Peyer's patch (tissue), 4 donors: Measurements from ENCODE around the gene UBE2E3. TPM values are rescaled to one million over a fixed set of nuclear protein-coding genes. Genes with fewer than 3 reads are reported as not detected.

Experiments used
- DNase-seq, 3 donors: peaks; one replicate each; pipeline ENCODE4 v3.0.0-alpha.2; 2017 to 2019
- H3K27ac ChIP-seq, 4 donors: fragments of 200-600 bp; sonication (generic); one replicate each; pipeline ENCODE4 v1.5.1; 2016 to 2019
- H3K27me3 ChIP-seq, 2 donors: fragments of 200-600 bp; sonication (generic); one replicate each; pipeline ENCODE4 v1.5.1; 2019
- H3K36me3 ChIP-seq, 3 donors: fragments of 200-600 bp; sonication (generic); one replicate each; pipeline ENCODE4 v1.5.1; 2016 to 2019
- H3K4me1 ChIP-seq, 4 donors: fragments of 200-600 bp; sonication (generic); one replicate each; pipeline ENCODE4 v1.5.1; 2016 to 2019
- H3K4me3 ChIP-seq, 4 donors: fragments of 200-600 bp; sonication (generic); 1 replicate in 3 of 4; 2 replicates in 1 of 4; pipeline ENCODE4 v1.5.1; 2016 to 2019; ENCODE audit warnings: mild to moderate bottlenecking in 1 of 4
- H3K9me3 ChIP-seq, 4 donors: fragments of 200-600 bp; sonication (generic); one replicate each; pipeline ENCODE4 v1.5.1; 2016 to 2019; ENCODE audit warnings: mild to moderate bottlenecking in 1 of 4
- CTCF ChIP-seq, 6 experiments: fragments of 450-650 bp in 4 of 6; fragments of 200-600 bp in 2 of 6; sonication (generic) in 1 of 6; IDR thresholded peaks; one replicate each; pipeline ENCODE4 v1.5.1; 2017 to 2019; ENCODE audit warnings: antibody characterized with exemption in 6 of 6, mild to moderate bottlenecking in 3 of 6, moderate library complexity in 1 of 6
- POLR2A ChIP-seq, 2 donors: fragments of 450-650 bp; IDR thresholded peaks; one replicate each; pipeline ENCODE4 v1.5.1; 2017; ENCODE audit warnings: antibody characterized with exemption in 2 of 2, mild to moderate bottlenecking in 2 of 2, moderate library complexity in 2 of 2
- total RNA-seq, 4 donors: library from RNA; depleted of rRNA; stranded (reverse); fragments of >200 nt; gene quantifications; one replicate each; pipeline ENCODE4 v1.1.0, GENCODE V29; 2016

The UBE2E3 gene
- total RNA-seq, 4 donors from 2014 or later: 52.3 to 96.6 (median 72.8) TPM

- no peak for DNase-seq
- TF ChIP-seq CTCF (IDR thresholded peaks at IDR 0.05) (no peak), POLR2A (IDR thresholded peaks at IDR 0.05) (no peak)
- H3K9me3 ChIP-seq: no peaks in the 10 kb centered on the region
- H3K4me3 ChIP-seq: no peak overlapping the region
- no peaks in the 10 kb centered on the region for H3K4me1 ChIP-seq
- no peaks in the 10 kb centered on the region for H3K27me3 ChIP-seq
- H3K36me3 ChIP-seq: no peaks in the 10 kb centered on the region
- no peak overlapping the region for H3K27ac ChIP-seq
Observed at GRCh38 chr2:180990794-180991193, 10.4 kb downstream of the UBE2E3 start.

- no peaks in the 10 kb centered on the region for H3K4me1 ChIP-seq
- no peaks in the 10 kb centered on the region for H3K9me3 ChIP-seq
- H3K27me3 ChIP-seq: no peaks in the 10 kb centered on the region
- DNase-seq: no peak
- H3K36me3 ChIP-seq: no peaks in the 10 kb centered on the region
- TF ChIP-seq CTCF (IDR thresholded peaks at IDR 0.05) (no peak), POLR2A (IDR thresholded peaks at IDR 0.05) (no peak)
- H3K27ac ChIP-seq: no peak overlapping the region
- H3K4me3 ChIP-seq: no peak overlapping the region
Observed at GRCh38 chr2:180991361-180991760, 11.0 kb downstream of the UBE2E3 start.

- Histone ChIP-seq H3K27ac (no peak overlapping the region), H3K4me3 (no peak overlapping the region), H3K9me3 (no peaks in the 10 kb centered on the region), H3K27me3 (no peaks in the 10 kb centered on the region), H3K36me3 (no peaks in the 10 kb centered on the region), H3K4me1 (no peaks in the 10 kb centered on the region)
- no peak for TF ChIP-seq CTCF (IDR thresholded peaks at IDR 0.05)
- no peak for TF ChIP-seq POLR2A (IDR thresholded peaks at IDR 0.05)
- DNase-seq: no peak
Observed at GRCh38 chr2:180991820-180992219, 11.4 kb downstream of the UBE2E3 start.

- no peaks in the 10 kb centered on the region for H3K9me3 ChIP-seq
- TF ChIP-seq CTCF (IDR thresholded peaks at IDR 0.05) (no peak), POLR2A (IDR thresholded peaks at IDR 0.05) (no peak)
Observed at GRCh38 chr2:180992994-180993393, 12.6 kb downstream of the UBE2E3 start.

GRCh38 chr2:180999274-180999964, 19.0 kb downstream of the UBE2E3 start:
- no peaks in the 10 kb centered on the region for H3K36me3 ChIP-seq
- no peak for TF ChIP-seq CTCF (IDR thresholded peaks at IDR 0.05)
- TF ChIP-seq POLR2A (IDR thresholded peaks at IDR 0.05): no peak
- no peak for DNase-seq

More at GRCh38 chr2:180992994-180993393, 12.6 kb downstream of the UBE2E3 start:
- no peaks in the 10 kb centered on the region for H3K36me3 ChIP-seq
- no peak overlapping the region for H3K4me3 ChIP-seq
- H3K4me1 ChIP-seq: no peaks in the 10 kb centered on the region
- no peak overlapping the region for H3K27ac ChIP-seq
- no peaks in the 10 kb centered on the region for H3K27me3 ChIP-seq
- no peak for DNase-seq

More at GRCh38 chr2:180999274-180999964, 19.0 kb downstream of the UBE2E3 start:
- Histone ChIP-seq H3K27ac (no peak overlapping the region), H3K9me3 (no peaks in the 10 kb centered on the region), H3K27me3 (no peaks in the 10 kb centered on the region), H3K4me1 (no peaks in the 10 kb centered on the region), H3K4me3 (no peak overlapping the region)
